Keratinocyte (primary cell): Measurements from ENCODE around the gene SHISA9.

Source experiments
- EZH2 ChIP-seq: IDR thresholded peaks from one replicate; pipeline ENCODE4 v1.6.1; 2012; ENCODE audit warnings: inconsistent platforms, mild to moderate bottlenecking, low read length, moderate library complexity
- TF ChIP-seq, protein P1 (sequence below), 3 experiments: IDR thresholded peaks in 1 of 3; conservative IDR thresholded peaks in 1 of 3; optimal IDR thresholded peaks in 1 of 3; 2 replicates in 2 of 3; 3 replicates in 1 of 3; pipeline versions ENCODE3 to v1.5.1; 2011; ENCODE audit warnings: low read length in 3 of 3, mild to moderate bottlenecking in 3 of 3, moderate library complexity in 2 of 3, control low read depth in 1 of 3, inconsistent platforms in 1 of 3; ENCODE audit not compliant: insufficient read depth in 2 of 3; ENCODE audit errors: extremely low read depth in 1 of 3

DNA sequence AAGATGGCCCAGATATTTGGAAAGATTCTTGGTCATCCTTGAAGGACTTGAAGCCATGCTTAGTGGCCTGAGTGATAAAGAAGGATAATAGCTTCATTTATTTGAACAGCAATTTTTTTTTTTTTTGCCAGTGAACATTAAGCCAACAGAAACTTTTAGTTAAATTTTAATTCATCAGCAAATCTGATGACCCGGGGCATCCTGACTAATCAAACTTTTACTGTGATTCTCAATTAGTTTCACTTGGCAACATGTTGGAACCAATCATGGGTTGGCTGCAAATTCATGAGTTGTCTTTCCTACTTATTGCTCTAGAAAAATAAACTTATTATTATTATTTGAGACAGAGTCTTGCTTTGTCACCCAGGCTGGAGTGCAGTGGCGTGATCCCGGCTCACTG, 74.4 kb downstream of the SHISA9 start:
- no peak for TF ChIP-seq EZH2
- TF ChIP-seq, protein P1, sequence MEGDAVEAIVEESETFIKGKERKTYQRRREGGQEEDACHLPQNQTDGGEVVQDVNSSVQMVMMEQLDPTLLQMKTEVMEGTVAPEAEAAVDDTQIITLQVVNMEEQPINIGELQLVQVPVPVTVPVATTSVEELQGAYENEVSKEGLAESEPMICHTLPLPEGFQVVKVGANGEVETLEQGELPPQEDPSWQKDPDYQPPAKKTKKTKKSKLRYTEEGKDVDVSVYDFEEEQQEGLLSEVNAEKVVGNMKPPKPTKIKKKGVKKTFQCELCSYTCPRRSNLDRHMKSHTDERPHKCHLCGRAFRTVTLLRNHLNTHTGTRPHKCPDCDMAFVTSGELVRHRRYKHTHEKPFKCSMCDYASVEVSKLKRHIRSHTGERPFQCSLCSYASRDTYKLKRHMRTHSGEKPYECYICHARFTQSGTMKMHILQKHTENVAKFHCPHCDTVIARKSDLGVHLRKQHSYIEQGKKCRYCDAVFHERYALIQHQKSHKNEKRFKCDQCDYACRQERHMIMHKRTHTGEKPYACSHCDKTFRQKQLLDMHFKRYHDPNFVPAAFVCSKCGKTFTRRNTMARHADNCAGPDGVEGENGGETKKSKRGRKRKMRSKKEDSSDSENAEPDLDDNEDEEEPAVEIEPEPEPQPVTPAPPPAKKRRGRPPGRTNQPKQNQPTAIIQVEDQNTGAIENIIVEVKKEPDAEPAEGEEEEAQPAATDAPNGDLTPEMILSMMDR (optimal IDR thresholded peaks at IDR 0.05 in 1 of 3, IDR thresholded peaks at IDR 0.05 in 1 of 3, conservative IDR thresholded peaks at IDR 0.05 in 1 of 3; ENCODE audit: extremely low read depth in 1 of 3, insufficient read depth in 2 of 3, low read length in 3 of 3), result no peak
